A673 (cell line): ENCODE measurements around the gene AZIN2. TPM values are rescaled to one million over a fixed set of nuclear protein-coding genes. Genes with fewer than 3 reads are reported as not detected.

Experiments
- BruUV-seq: library from RNA; stranded (reverse); fragments of 400-500 nt; replicated peaks from 2 replicates; lab custom pipeline; 2021; lab: Mats Ljungman, UMichigan
- CTCF ChIA-PET: fragments of 300-600 bp; sonication (Branson Sonifier 250); formaldehyde crosslinking; loops from one replicate; lab custom pipeline; 2022; ENCODE audit warnings: antibody characterized with exemption; lab: Charles Lee
- POLR2A ChIA-PET: fragments of 300-600 bp; sonication (Branson Sonifier 250); formaldehyde crosslinking; loops from one replicate; lab custom pipeline; 2022; ENCODE audit warnings: antibody characterized with exemption; ENCODE audit not compliant: low non-redundant PET; lab: Charles Lee
- DNase-seq: peaks from one replicate; pipeline ENCODE4 v3.0.0-alpha.2; 2015; ENCODE audit warnings: low spot score
- H3K27ac ChIP-seq: fragments of 200-600 bp; sonication (generic); 2 replicates; pipeline ENCODE4 v1.5.1; 2016; ENCODE audit warnings: mixed run types, low read depth, mild to moderate bottlenecking, mixed read lengths, antibody characterized with exemption, low read length; ENCODE audit not compliant: poor library complexity, severe bottlenecking
- H3K27me3 ChIP-seq: fragments of 200-600 bp; sonication (generic); replicated peaks from 2 replicates; pipeline ENCODE4 v1.6.1; 2017; ENCODE audit warnings: mixed run types, low read depth, mild to moderate bottlenecking, mixed read lengths, antibody characterized with exemption, low read length; ENCODE audit not compliant: insufficient read depth, poor library complexity
- H3K36me3 ChIP-seq: fragments of 200-600 bp; sonication (generic); 2 replicates; pipeline ENCODE4 v1.6.1; 2016; ENCODE audit warnings: mixed run types, mild to moderate bottlenecking, mixed read lengths, antibody characterized with exemption, low read length; ENCODE audit not compliant: insufficient read depth, poor library complexity, severe bottlenecking
- H3K4me1 ChIP-seq: fragments of 200-600 bp; sonication (generic); 2 replicates; pipeline ENCODE4 v1.6.1; 2017; ENCODE audit warnings: mixed run types, mild to moderate bottlenecking, mixed read lengths, antibody characterized with exemption, low read length; ENCODE audit not compliant: insufficient read depth, poor library complexity, severe bottlenecking
- H3K4me3 ChIP-seq: fragments of 200-600 bp; sonication (generic); 2 replicates; pipeline ENCODE4 v1.5.1; 2016; ENCODE audit warnings: low read depth, mixed run types, mild to moderate bottlenecking, mixed read lengths, low read length; ENCODE audit not compliant: poor library complexity, severe bottlenecking
- H3K9me3 ChIP-seq: fragments of 200-600 bp; sonication (generic); 2 replicates; pipeline ENCODE4 v1.6.1; 2016; ENCODE audit warnings: mixed run types, low read depth, mild to moderate bottlenecking, mixed read lengths, antibody characterized with exemption, low read length; ENCODE audit not compliant: poor library complexity, severe bottlenecking
- CTCF ChIP-seq: fragments of 300-800, 200-600 bp; sonication (generic); conservative IDR thresholded peaks from 2 replicates; pipeline ENCODE4 v1.5.1; 2017; ENCODE audit warnings: low read depth, mild to moderate bottlenecking, antibody characterized with exemption, low read length, moderate library complexity, mixed read lengths
- EZH2 ChIP-seq: fragments of 200-600 bp; sonication (generic); IDR thresholded peaks from 2 replicates; pipeline ENCODE4 v1.6.1; 2017; ENCODE audit warnings: borderline replicate concordance, low read depth, mild to moderate bottlenecking, mixed read lengths, antibody characterized with exemption, low read length; ENCODE audit not compliant: poor library complexity, severe bottlenecking
- intact Hi-C: fragments of 100-400 bp; cut with micrococcal nuclease; formaldehyde crosslinking; loops from one replicate; pipeline ENCODE4 v1.10.0; 2022; ENCODE audit not compliant: unreplicated experiment
- total RNA-seq: library from RNA; stranded (reverse); gene quantifications from 2 replicates; pipeline ENCODE4 v1.2.3, GENCODE V29; 2021

AZIN2 gene
- total RNA-seq, 1 experiment from 2014 or later, result 4.6 TPM

DNA sequence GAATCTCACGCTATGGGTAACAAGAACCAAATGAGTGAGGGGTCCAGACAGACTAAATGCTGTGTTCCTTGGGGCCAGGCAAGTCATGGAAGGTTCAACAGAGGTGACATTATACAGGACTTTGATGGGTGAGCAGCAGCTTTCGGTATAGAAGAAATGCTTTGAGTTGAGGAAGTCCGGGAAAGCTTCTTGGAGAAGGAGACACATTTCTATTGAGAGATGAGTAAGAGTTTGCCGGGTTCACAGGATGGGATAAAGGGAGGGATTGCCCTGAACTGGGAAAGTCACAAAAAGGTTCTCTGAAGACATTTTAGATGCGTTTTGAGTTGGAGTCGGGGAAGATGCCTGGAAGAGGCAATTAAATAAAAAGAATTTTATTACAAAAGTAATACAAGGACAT, 580 bp upstream of the AZIN2 start:
- TF ChIP-seq EZH2 (no peak), CTCF (no peak)
- H3K36me3 ChIP-seq, result no peaks in the 10 kb centered on the region
- ChIA-PET CTCF (interaction anchor here (0.6 kb wide), 1 partner anchor 9 kb away, joined by 3 read pairs; no protein-coding TSS in a partner anchor), POLR2A (no interaction called here)
- peak overlapping the region; percentile 68 for H3K4me3 ChIP-seq
- H3K27me3 ChIP-seq, result no peaks in the 10 kb centered on the region
- intact Hi-C loops, result loop anchor here (10.0 kb wide), 1 partner anchor 636 kb away; no protein-coding TSS in a partner anchor
- no peak for DNase-seq
- TSS peak; percentile 89 for BruUV-seq
- peak overlapping the region; percentile 58 for H3K27ac ChIP-seq
- H3K9me3 ChIP-seq, result no peaks in the 10 kb centered on the region
- H3K4me1 ChIP-seq, result peaks cover 4% of the 10 kb centered on the region

DNA sequence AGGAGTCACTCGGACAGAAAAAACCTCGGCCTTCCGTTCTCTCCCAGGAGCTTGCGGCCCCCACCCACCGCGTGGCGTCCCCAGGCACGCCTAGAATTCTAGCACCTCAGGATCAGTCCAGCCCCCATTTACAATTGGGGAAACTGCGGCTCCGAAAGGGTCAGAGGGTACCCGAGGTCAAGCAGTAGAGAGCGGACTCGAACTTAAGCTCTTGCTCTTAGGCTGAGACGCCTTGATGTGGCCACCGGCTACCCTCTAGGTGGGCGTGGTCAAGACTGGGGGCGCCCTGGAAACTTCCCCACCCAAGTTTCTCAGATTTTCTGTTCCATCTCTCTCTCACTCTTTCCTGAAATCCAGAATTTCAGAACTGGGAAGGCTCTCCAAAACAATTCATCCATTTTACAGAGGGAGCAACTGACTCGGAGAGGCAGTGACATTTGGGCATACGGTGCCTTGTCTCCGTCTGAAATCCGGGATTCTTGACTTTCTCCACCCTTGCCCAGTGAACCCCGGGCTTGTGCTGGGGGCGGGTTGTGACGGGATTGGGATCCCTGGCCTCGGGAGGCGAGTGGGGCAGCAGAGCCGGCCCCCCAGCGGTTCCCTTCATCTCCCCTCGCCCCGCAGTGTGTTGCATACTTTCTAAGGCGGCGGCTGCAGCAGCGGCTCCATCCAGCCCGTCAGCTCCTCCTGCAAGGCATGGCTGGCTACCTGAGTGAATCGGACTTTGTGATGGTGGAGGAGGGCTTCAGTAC, 777 bp downstream of the AZIN2 start:
- Histone ChIP-seq H3K9me3 (no peaks in the 10 kb centered on the region), H3K4me3 (peak overlapping the region; percentile 68), H3K36me3 (no peaks in the 10 kb centered on the region), H3K27ac (peak overlapping the region; percentile 58), H3K27me3 (no peaks in the 10 kb centered on the region), H3K4me1 (peaks cover 4% of the 10 kb centered on the region)
- intact Hi-C loops, result loop anchor here (10.0 kb wide), 1 partner anchor 637 kb away; no protein-coding TSS in a partner anchor
- BruUV-seq, result no TSS peak
- CTCF ChIA-PET, result no interaction called here
- no peak for DNase-seq
- no peak for TF ChIP-seq EZH2
- TF ChIP-seq CTCF, result no peak
- POLR2A ChIA-PET, result interaction anchor here (0.6 kb wide), 1 partner anchor 659 kb away, joined by 3 read pairs; no protein-coding TSS in a partner anchor

- H3K27me3 ChIP-seq, result no peaks in the 10 kb centered on the region
- TF ChIP-seq EZH2, result no peak
- no peak for TF ChIP-seq CTCF
- H3K27ac ChIP-seq, result no peak overlapping the region
- no peaks in the 10 kb centered on the region for H3K9me3 ChIP-seq
- peaks cover 4% of the 10 kb centered on the region for H3K4me1 ChIP-seq
- intact Hi-C loops, result loop anchor here (10.0 kb wide), 1 partner anchor 638 kb away; no protein-coding TSS in a partner anchor
- BruUV-seq, result no TSS peak
- no peak overlapping the region for H3K4me3 ChIP-seq
- DNase-seq, result no peak
- no peaks in the 10 kb centered on the region for H3K36me3 ChIP-seq
- POLR2A ChIA-PET, result no interaction called here
- CTCF ChIA-PET, result no interaction called here
Observed at GRCh38 chr1:33082575-33083108, 1.7 kb downstream of the AZIN2 start.
